ENCODE measurements around the gene LSS.
"Not testable (repeated sequence)": the region's sequence is repeated elsewhere in the genome, so short reads cannot be mapped to it uniquely, and the experiment has no call there.

GRCh38 chr21:46176443-46177129 is 52.0 kb downstream of the LSS start:
- TF ChIP-seq CTCF, POLR2AphosphoS5, EP300, POLR2A (IDR thresholded peaks at IDR 0.05): not testable (repeated sequence)
